PC-9 (cell line): ENCODE data around the gene RSPH1. TPM values are rescaled to one million over a fixed set of nuclear protein-coding genes. Genes with fewer than 3 reads are reported as not detected.

Experiments
- Bru-seq: library from RNA; stranded (reverse); fragments of 400-500 nt; gene quantifications from one replicate; lab custom pipeline; 2021; lab: Mats Ljungman, UMichigan
- BruChase-seq, 2 experiments: library from RNA; stranded (reverse); fragments of 400-500 nt; gene quantifications; one replicate each; lab custom pipeline; 2021; lab: Mats Ljungman, UMichigan
- BruUV-seq: library from RNA; stranded (reverse); fragments of 400-500 nt; replicated peaks from 2 replicates; lab custom pipeline; 2021; lab: Mats Ljungman, UMichigan
- CTCF ChIA-PET: fragments of 300-600 bp; sonication (Branson Sonifier 250); formaldehyde crosslinking; loops from one replicate; lab custom pipeline; 2022; ENCODE audit warnings: antibody characterized with exemption; lab: Charles Lee
- POLR2A ChIA-PET: fragments of 300-600 bp; sonication (Branson Sonifier 250); formaldehyde crosslinking; loops from one replicate; lab custom pipeline; 2022; ENCODE audit warnings: antibody characterized with exemption; ENCODE audit not compliant: unreplicated experiment; lab: Charles Lee
- DNase-seq, 2 experiments: peaks; one replicate each; pipeline versions ENCODE4 v3.0.0 to v3.0.0-alpha.2; 2015 to 2022; ENCODE audit warnings: mixed read lengths in 1 of 2
- H2AFZ ChIP-seq: fragments of 200-600 bp; sonication (generic); 2 replicates; pipeline ENCODE4 v1.8.1; 2017; ENCODE audit warnings: antibody characterized with exemption
- H3F3A ChIP-seq: fragments of 200-600 bp; sonication (generic); 2 replicates; pipeline ENCODE4 v1.8.1; 2017; ENCODE audit warnings: antibody characterized with exemption, mild to moderate bottlenecking, low read depth; ENCODE audit not compliant: insufficient read depth
- H3K27ac ChIP-seq: fragments of 200-600 bp; sonication (generic); 2 replicates; pipeline ENCODE4 v1.6.1; 2016; ENCODE audit warnings: mixed run types
- H3K27me3 ChIP-seq: fragments of 200-600 bp; sonication (generic); 2 replicates; pipeline ENCODE4 v1.6.1; 2016; ENCODE audit warnings: low read depth, mixed run types; ENCODE audit not compliant: insufficient read depth
- H3K36me3 ChIP-seq: fragments of 200-600 bp; sonication (generic); 2 replicates; pipeline ENCODE4 v1.6.1; 2016; ENCODE audit warnings: low read depth, mixed run types
- H3K4me1 ChIP-seq: fragments of 200-600 bp; sonication (generic); replicated peaks from 2 replicates; pipeline ENCODE4 v1.6.1; 2016; ENCODE audit warnings: mixed run types; ENCODE audit not compliant: insufficient read depth
- H3K4me2 ChIP-seq: fragments of 200-600 bp; sonication (generic); 2 replicates; pipeline ENCODE4 v1.6.1; 2017; ENCODE audit warnings: mixed run types
- H3K4me3 ChIP-seq: fragments of 200-600 bp; sonication (generic); 2 replicates; pipeline ENCODE4 v1.6.1; 2016; ENCODE audit warnings: mixed run types
- H3K79me2 ChIP-seq: fragments of 200-600 bp; sonication (generic); 2 replicates; pipeline ENCODE4 v1.6.1; 2017; ENCODE audit warnings: low read depth, mixed run types
- H3K9me2 ChIP-seq: fragments of 200-600 bp; sonication (generic); 2 replicates; pipeline ENCODE4 v1.8.1; 2017; ENCODE audit warnings: mild to moderate bottlenecking; ENCODE audit not compliant: insufficient read depth
- H3K9me3 ChIP-seq: fragments of 200-600 bp; sonication (generic); 2 replicates; pipeline ENCODE4 v1.8.1; 2016; ENCODE audit warnings: low read depth; ENCODE audit not compliant: insufficient read depth
- H4K20me1 ChIP-seq: fragments of 200-600 bp; sonication (generic); 2 replicates; pipeline ENCODE4 v1.8.1; 2017; ENCODE audit not compliant: insufficient read depth
- CTCF ChIP-seq: fragments of 200-600 bp; sonication (generic); conservative IDR thresholded peaks from 2 replicates; pipeline ENCODE4 v1.6.1; 2017; ENCODE audit warnings: mixed run types, antibody characterized with exemption, mild to moderate bottlenecking, moderate library complexity
- EZH2 ChIP-seq: fragments of 200-600 bp; sonication (generic); IDR thresholded peaks from 2 replicates; pipeline ENCODE4 v1.8.0; 2017; ENCODE audit warnings: antibody characterized with exemption, low read depth
- intact Hi-C: fragments of 100-400 bp; cut with micrococcal nuclease; formaldehyde crosslinking; loops from one replicate; pipeline ENCODE4 v1.10.0; 2022; ENCODE audit not compliant: unreplicated experiment
- long read RNA-seq: library from polyadenylated mRNA; stranded (forward); transcript quantifications from one replicate; pipeline ENCODE4 v2.0.0, GENCODE V29; 2022
- total RNA-seq: library from RNA; stranded (reverse); gene quantifications from 2 replicates; pipeline ENCODE4 v1.2.3, GENCODE V29; 2021

The RSPH1 gene
- total RNA-seq = 4.3 and 8.0 TPM in 2 replicates
- percentile 44 among the genes with signal in this experiment for Bru-seq, nascent RNA
- percentile 52 among the genes with signal in this experiment for BruChase-seq, experiment 1, labeled RNA remaining after a 2-hour chase
- percentile 47 among the genes with signal in this experiment for BruChase-seq, experiment 2, labeled RNA remaining after a 6-hour chase
- long read RNA-seq, partial matches to known transcripts = 2 of 6 reads
- long read RNA-seq, other reads (novel, unspliced or antisense) = 0 of 6 reads

GRCh38 chr21:42496120-42496838 lies at the start of gene RSPH1:
Gene RSPH1 (minus strand): TSS chr21:42496224. CDS start chr21:42496186, 38 bp downstream.
- Histone ChIP-seq H3F3A (peaks cover 4% of the 10 kb centered on the region; the same call in 1 of the 2 replicates), H3K27ac (peak within 1 kb of the TSS; percentile 35; the same call in 1 of the 2 replicates), H3K4me1 (peaks cover 28% of the 10 kb centered on the region), H3K79me2 (no peaks in the 10 kb centered on the region), H4K20me1 (no peaks in the 10 kb centered on the region), H3K27me3 (no peaks in the 10 kb centered on the region), H3K9me3 (no peaks in the 10 kb centered on the region), H3K36me3 (no peaks in the 10 kb centered on the region), H3K4me3 (peak within 1 kb of the TSS; percentile 70), H3K9me2 (no peaks in the 10 kb centered on the region), H3K4me2 (peak within 1 kb of the TSS; percentile 87), H2AFZ (peak within 1 kb of the TSS; percentile 86)
- CTCF ChIA-PET = no interaction called here
- BruUV-seq = no TSS peak
- peak; percentile 94 to 99 for DNase-seq
- intact Hi-C loops = loop anchor here (1.0 to 2.0 kb wide), 2 partner anchors 21 to 22 kb away; no protein-coding TSS in a partner anchor
- TF ChIP-seq EZH2 = no peak
- TF ChIP-seq CTCF = no peak
- POLR2A ChIA-PET = interaction anchor here (0.7 to 1.3 kb wide), 2 partner anchors 22 to 29 kb away, joined by 3 to 4 read pairs; no protein-coding TSS in a partner anchor

- Histone ChIP-seq H3K9me3 (no peaks in the 10 kb centered on the region), H2AFZ (no peak overlapping the region), H3F3A (peaks cover 3% of the 10 kb centered on the region), H3K4me1 (no peaks in the 10 kb centered on the region; the same call in 1 of the 2 replicates), H3K4me3 (no peak overlapping the region), H3K27me3 (no peaks in the 10 kb centered on the region), H4K20me1 (no peaks in the 10 kb centered on the region), H3K27ac (no peak overlapping the region), H3K36me3 (no peaks in the 10 kb centered on the region; the same call in 1 of the 2 replicates), H3K79me2 (no peaks in the 10 kb centered on the region), H3K4me2 (no peak overlapping the region), H3K9me2 (no peaks in the 10 kb centered on the region)
- intact Hi-C loops = no loop called here
- TF ChIP-seq EZH2 = no peak
- no peak for TF ChIP-seq CTCF
- no peak for DNase-seq
- ChIA-PET CTCF (no interaction called here), POLR2A (no interaction called here)
- no TSS peak for BruUV-seq
Observed at GRCh38 chr21:42545745-42546144, 49.7 kb upstream of the RSPH1 start.

- Histone ChIP-seq H3K79me2 (no peaks in the 10 kb centered on the region), H3F3A (no peaks in the 10 kb centered on the region), H2AFZ (no peak overlapping the region), H4K20me1 (no peaks in the 10 kb centered on the region), H3K4me2 (no peak overlapping the region), H3K4me3 (no peak overlapping the region), H3K36me3 (no peaks in the 10 kb centered on the region; the same call in 1 of the 2 replicates), H3K9me2 (no peaks in the 10 kb centered on the region), H3K4me1 (no peaks in the 10 kb centered on the region), H3K9me3 (no peaks in the 10 kb centered on the region), H3K27ac (no peak overlapping the region), H3K27me3 (no peaks in the 10 kb centered on the region)
- intact Hi-C loops = no loop called here
- DNase-seq = no peak
- ChIA-PET POLR2A (no interaction called here), CTCF (no interaction called here)
- TF ChIP-seq CTCF = no peak
- TF ChIP-seq EZH2 = no peak
- BruUV-seq = no TSS peak
Observed at GRCh38 chr21:42545317-42545716, 49.3 kb upstream of the RSPH1 start.
